Measurements from ENCODE around the gene GOLPH3L.

Gene GOLPH3L

DNA sequence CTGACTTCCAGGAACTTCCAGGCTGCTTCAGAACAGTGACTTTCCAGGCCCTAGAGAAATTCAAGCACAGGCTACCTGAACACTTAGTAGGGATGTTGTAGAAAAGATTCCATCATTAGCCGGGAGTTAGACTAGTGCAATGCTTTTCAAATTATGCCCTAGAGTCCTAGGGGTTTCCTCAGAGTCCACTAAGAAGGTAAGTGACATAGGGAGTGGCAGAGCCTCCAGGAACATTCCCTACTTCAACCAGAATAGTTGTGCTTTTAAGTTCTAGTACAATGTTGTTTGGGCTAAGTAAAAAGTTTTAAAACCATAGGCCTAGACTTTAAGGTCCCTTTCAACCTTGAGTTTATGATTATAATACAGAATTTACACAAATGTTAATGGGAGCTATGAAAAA is 9.1 kb upstream of the GOLPH3L start:
- TF ChIP-seq RARB (CRISPR knock-in tag; IDR thresholded peaks at IDR 0.05) (no peak), ZFP3 (CRISPR knock-in tag; IDR thresholded peaks at IDR 0.05) (no peak), ZNF70 (CRISPR knock-in tag; IDR thresholded peaks at IDR 0.05) (no peak), SNAI2 (CRISPR knock-in tag; IDR thresholded peaks at IDR 0.05) (no peak), ISL1 (CRISPR knock-in tag; IDR thresholded peaks at IDR 0.05) (no peak), OSR1 (CRISPR knock-in tag; IDR thresholded peaks at IDR 0.05) (no peak), BACH2 (CRISPR knock-in tag; IDR thresholded peaks at IDR 0.05; ENCODE audit: borderline replicate concordance) (no peak)
- TF ChIP-seq, protein P1, sequence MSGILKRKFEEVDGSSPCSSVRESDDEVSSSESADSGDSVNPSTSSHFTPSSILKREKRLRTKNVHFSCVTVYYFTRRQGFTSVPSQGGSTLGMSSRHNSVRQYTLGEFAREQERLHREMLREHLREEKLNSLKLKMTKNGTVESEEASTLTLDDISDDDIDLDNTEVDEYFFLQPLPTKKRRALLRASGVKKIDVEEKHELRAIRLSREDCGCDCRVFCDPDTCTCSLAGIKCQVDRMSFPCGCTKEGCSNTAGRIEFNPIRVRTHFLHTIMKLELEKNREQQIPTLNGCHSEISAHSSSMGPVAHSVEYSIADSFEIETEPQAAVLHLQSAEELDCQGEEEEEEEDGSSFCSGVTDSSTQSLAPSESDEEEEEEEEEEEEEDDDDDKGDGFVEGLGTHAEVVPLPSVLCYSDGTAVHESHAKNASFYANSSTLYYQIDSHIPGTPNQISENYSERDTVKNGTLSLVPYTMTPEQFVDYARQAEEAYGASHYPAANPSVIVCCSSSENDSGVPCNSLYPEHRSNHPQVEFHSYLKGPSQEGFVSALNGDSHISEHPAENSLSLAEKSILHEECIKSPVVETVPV (CRISPR knock-in tag; IDR thresholded peaks at IDR 0.05): no peak
- no peak for ATAC-seq

DNA sequence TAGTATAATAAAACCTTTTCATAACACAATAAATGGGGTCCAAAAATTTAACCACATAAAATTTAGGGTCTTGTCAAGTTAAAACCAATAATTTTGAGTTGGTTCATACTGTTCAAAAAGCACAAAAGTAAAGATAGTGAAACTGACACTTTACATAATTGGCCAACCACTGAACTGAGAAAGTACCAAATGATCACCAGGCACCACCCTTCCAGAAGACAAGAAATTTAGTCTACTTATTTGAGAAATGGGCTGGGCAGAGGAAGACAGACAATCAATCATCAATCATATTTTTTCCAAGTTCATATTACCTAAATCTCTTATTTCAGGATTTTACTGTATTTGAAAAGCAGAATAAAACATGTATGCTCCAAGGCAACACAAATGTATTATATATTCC is 6.5 kb upstream of the GOLPH3L start:
- ATAC-seq: no peak
- no peak for TF ChIP-seq ZNF70 (CRISPR knock-in tag; IDR thresholded peaks at IDR 0.05)

DNA sequence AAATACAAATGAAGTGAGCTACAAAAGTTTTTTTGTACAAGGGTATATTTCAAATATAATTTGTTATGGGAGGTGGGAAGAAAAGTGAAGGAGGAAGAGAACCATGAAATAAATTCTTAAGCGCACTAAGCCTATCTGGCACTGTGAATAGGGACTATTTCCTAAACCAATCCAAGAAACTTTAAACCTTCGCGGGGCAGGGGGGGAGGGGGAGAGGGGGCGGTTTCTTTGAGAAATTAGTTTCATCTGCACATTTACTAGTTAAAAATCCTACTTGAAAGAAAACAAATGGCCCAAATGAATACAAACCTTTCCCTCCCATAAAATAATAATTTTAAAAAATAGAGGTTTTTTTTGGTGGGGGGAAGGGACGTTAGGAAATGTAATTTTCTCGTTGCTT is 364 bp downstream of the GOLPH3L start:
- no peak for ATAC-seq
- no peak for TF ChIP-seq TCF4 (CRISPR knock-in tag; IDR thresholded peaks at IDR 0.05; ENCODE audit: borderline replicate concordance)
- TF ChIP-seq PPARA (CRISPR knock-in tag; IDR thresholded peaks at IDR 0.05; ENCODE audit: borderline replicate concordance): no peak

DNA sequence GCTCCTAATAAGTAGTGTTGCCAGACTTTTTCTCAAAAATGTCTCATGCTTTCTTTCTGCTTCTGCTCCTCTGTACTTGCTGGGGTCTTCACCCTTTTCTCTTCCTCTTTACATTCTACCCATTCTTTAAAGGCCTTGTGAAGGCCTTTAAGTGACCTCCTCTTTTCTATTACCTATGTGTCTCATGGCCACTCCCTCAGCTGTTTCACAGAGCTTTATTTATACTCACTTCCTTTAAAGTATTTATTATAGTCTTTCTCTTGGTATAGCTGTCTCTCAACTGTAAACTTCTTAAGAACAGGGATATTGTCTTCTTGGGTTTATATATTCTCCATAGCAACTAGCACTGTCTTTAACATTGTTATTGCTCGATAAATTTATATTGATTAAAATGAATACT is 792 bp downstream of the GOLPH3L start:
- TF ChIP-seq ZNF70 (CRISPR knock-in tag; IDR thresholded peaks at IDR 0.05) (no peak), TOX (CRISPR knock-in tag; IDR thresholded peaks at IDR 0.05; ENCODE audit: borderline replicate concordance) (no peak), ZFP3 (CRISPR knock-in tag; IDR thresholded peaks at IDR 0.05) (no peak), ARNTL (CRISPR knock-in tag; IDR thresholded peaks at IDR 0.05; ENCODE audit: borderline replicate concordance, low read depth) (no peak), ESRRG (CRISPR knock-in tag; IDR thresholded peaks at IDR 0.05) (no peak), ZNF565 (CRISPR knock-in tag; conservative IDR thresholded peaks at IDR 0.05; ENCODE audit: low read depth) (no peak), BACH2 (CRISPR knock-in tag; IDR thresholded peaks at IDR 0.05; ENCODE audit: borderline replicate concordance) (no peak), GLIS3 (CRISPR knock-in tag; IDR thresholded peaks at IDR 0.05) (no peak), SNAI2 (CRISPR knock-in tag; IDR thresholded peaks at IDR 0.05) (no peak), RARB (CRISPR knock-in tag; IDR thresholded peaks at IDR 0.05) (no peak), OSR1 (CRISPR knock-in tag; IDR thresholded peaks at IDR 0.05) (no peak)
- TF ChIP-seq, protein P2, sequence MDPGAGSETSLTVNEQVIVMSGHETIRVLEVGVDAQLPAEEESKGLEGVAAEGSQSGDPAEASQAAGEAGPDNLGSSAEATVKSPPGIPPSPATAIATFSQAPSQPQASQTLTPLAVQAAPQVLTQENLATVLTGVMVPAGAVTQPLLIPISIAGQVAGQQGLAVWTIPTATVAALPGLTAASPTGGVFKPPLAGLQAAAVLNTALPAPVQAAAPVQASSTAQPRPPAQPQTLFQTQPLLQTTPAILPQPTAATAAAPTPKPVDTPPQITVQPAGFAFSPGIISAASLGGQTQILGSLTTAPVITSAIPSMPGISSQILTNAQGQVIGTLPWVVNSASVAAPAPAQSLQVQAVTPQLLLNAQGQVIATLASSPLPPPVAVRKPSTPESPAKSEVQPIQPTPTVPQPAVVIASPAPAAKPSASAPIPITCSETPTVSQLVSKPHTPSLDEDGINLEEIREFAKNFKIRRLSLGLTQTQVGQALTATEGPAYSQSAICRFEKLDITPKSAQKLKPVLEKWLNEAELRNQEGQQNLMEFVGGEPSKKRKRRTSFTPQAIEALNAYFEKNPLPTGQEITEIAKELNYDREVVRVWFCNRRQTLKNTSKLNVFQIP (CRISPR knock-in tag; IDR thresholded peaks at IDR 0.05; ENCODE audit: borderline replicate concordance, low read depth): no peak
- TF ChIP-seq, protein P1 (CRISPR knock-in tag; IDR thresholded peaks at IDR 0.05): no peak
- TF ChIP-seq, protein P3, sequence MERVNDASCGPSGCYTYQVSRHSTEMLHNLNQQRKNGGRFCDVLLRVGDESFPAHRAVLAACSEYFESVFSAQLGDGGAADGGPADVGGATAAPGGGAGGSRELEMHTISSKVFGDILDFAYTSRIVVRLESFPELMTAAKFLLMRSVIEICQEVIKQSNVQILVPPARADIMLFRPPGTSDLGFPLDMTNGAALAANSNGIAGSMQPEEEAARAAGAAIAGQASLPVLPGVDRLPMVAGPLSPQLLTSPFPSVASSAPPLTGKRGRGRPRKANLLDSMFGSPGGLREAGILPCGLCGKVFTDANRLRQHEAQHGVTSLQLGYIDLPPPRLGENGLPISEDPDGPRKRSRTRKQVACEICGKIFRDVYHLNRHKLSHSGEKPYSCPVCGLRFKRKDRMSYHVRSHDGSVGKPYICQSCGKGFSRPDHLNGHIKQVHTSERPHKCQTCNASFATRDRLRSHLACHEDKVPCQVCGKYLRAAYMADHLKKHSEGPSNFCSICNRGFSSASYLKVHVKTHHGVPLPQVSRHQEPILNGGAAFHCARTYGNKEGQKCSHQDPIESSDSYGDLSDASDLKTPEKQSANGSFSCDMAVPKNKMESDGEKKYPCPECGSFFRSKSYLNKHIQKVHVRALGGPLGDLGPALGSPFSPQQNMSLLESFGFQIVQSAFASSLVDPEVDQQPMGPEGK (CRISPR knock-in tag; IDR thresholded peaks at IDR 0.05; ENCODE audit: borderline replicate concordance): no peak
- TF ChIP-seq, protein P4, sequence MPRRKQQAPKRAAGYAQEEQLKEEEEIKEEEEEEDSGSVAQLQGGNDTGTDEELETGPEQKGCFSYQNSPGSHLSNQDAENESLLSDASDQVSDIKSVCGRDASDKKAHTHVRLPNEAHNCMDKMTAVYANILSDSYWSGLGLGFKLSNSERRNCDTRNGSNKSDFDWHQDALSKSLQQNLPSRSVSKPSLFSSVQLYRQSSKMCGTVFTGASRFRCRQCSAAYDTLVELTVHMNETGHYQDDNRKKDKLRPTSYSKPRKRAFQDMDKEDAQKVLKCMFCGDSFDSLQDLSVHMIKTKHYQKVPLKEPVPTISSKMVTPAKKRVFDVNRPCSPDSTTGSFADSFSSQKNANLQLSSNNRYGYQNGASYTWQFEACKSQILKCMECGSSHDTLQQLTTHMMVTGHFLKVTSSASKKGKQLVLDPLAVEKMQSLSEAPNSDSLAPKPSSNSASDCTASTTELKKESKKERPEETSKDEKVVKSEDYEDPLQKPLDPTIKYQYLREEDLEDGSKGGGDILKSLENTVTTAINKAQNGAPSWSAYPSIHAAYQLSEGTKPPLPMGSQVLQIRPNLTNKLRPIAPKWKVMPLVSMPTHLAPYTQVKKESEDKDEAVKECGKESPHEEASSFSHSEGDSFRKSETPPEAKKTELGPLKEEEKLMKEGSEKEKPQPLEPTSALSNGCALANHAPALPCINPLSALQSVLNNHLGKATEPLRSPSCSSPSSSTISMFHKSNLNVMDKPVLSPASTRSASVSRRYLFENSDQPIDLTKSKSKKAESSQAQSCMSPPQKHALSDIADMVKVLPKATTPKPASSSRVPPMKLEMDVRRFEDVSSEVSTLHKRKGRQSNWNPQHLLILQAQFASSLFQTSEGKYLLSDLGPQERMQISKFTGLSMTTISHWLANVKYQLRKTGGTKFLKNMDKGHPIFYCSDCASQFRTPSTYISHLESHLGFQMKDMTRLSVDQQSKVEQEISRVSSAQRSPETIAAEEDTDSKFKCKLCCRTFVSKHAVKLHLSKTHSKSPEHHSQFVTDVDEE (CRISPR knock-in tag; IDR thresholded peaks at IDR 0.05): no peak
- no peak for ATAC-seq

All from SK-N-SH treated with all-trans-retinoic acid at 6 μM for 48 hours (cell line).